HG03064 (cell line): ENCODE results near the gene OTOP2.

Experiments used
- ATAC-seq: cut with Tn5 transposase; IDR thresholded peaks from one replicate; pipeline ENCODE4 v1.9.1; 2021; ENCODE audit warnings: low read depth; ENCODE audit not compliant: unreplicated experiment

The OTOP2 gene

GRCh38 chr17:74923538-74924249 lies 379 bp upstream of the OTOP2 start:
- ATAC-seq, result no peak

DNA sequence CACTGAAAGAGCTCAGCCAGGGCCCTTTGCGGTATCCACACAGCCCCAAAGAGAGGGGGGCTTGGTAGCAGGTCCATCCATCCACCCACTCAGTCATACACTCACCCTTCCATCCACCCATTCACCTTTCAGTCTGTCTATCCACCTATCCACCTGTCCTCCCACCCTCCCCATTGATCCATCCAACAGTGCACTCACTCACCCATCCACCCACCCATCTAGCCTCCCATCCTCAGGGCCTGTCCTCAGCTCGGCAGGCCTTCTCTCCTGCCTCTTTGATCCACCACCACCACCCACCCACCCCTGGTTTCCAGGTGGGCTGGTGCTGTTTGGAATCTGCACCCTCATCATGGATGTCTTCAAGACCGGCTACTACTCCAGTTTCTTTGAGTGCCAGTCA lies 1.2 kb downstream of the OTOP2 start:
- ATAC-seq, result no peak

GRCh38 chr17:74928786-74929185 lies 4.7 kb downstream of the OTOP2 start:
- no peak for ATAC-seq

GRCh38 chr17:74930535-74931036 lies 6.5 kb downstream of the OTOP2 start:
- ATAC-seq, result no peak

DNA sequence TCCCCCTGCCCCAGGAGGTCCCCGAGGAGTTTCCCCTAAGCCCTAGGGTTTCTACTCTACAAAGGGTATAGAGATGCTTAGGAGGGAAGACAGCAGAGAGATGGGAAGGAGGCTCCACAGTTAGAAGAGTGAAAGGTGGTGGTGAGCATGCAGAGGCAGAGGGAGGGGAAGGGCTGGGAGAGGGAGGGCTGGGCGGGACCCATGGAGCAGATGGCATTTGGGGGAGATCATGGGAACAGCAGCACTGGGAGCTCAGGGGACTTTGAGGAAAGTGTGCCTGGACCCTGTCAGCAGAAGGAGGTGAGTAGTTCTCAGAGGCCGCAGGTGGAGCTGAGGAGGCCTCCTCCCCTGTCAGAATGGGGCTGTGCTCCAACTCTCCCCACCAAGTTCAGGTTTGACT lies 11.0 kb downstream of the OTOP2 start:
- ATAC-seq, result no peak

GRCh38 chr17:74935585-74936469 lies 11.8 kb downstream of the OTOP2 start, which contains the start of gene OTOP3:
OTOP3 (plus strand) TSS chr17:74935898; CDS start chr17:74935922, 24 bp downstream.
- ATAC-seq, result no peak

DNA sequence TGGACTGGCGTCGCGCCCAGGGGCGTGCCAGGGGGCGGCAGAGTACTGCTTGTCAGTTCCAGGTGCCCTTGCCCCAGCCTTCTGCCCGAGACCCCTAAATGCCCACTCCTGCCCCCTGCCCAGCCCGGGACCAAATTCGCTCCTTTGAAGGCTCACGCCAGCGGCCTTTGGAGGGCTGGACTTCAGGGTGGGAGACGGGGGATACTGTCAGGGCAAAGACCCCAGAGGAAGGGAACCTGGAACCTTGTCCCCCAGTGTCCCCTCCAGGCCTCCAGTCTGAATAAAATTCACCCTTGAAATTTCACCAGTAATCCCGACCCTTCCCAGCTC lies 12.4 kb downstream of the OTOP2 start:
- ATAC-seq, result no peak

GRCh38 chr17:74937064-74938051 lies 13.3 kb downstream of the OTOP2 start:
- ATAC-seq, result no peak

- no peak for ATAC-seq
Measured at GRCh38 chr17:74938194-74938950, 14.3 kb downstream of the OTOP2 start.

- no peak for ATAC-seq
Measured at GRCh38 chr17:74939534-74939933, 15.5 kb downstream of the OTOP2 start.

DNA sequence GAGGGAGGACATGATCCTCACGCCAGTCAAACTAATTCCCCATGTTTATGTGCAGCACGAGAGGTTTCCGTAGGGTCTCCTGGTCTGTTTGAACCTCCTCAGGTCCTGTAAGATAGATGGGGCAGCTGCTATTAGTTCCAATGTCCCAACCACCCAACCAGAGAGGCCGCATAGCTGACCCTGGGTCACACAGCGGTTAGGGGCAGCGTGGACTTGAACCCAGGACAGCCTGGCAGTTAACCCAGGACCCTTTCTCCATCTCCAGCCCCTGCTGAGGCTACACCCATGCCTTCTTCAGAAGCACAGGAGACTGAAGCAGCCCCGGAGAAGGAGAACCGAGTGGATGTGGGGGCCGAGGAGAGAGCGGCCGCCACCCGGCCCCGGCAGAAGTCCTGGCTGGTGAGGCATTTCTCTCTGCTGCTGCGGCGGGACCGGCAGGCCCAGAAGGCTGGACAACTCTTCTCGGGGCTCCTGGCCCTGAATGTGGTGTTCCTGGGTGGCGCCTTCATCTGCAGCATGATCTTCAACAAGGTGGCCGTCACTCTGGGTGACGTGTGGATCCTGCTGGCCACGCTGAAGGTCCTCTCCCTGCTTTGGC lies 17.2 kb downstream of the OTOP2 start:
- no peak for ATAC-seq

GRCh38 chr17:74943808-74944522 lies 19.9 kb downstream of the OTOP2 start:
- no peak for ATAC-seq

DNA sequence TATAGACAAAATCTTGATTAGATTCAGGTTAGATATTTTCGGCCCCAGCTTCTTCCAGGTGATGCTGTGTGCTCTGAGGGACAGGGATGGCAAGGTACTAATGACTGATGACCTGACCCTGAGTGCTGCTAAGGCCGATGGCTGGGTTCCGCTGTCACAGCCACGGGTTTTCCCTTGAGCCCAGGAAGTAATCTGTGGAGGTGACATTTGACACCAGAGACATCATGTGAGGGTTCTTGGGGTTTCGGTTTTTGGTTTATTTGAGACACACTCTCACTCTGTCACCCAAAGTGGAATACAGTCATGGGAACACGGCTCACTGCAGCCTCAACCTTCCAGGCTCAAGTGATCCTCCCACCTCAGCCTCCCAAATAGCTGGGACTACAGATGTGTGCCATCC lies 21.5 kb downstream of the OTOP2 start:
- no peak for ATAC-seq

DNA sequence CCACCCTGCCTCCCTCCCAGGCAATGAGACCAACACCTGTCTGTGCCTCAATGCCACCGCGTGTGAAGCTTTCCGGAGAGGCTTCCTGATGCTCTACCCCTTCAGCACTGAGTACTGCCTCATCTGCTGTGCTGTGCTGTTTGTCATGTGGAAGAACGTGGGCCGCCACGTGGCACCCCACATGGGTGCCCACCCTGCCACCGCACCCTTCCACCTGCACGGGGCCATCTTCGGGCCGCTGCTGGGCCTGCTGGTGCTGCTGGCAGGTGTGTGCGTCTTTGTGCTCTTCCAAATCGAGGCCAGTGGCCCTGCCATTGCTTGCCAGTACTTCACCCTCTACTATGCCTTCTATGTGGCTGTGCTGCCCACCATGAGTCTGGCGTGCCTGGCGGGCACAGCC lies 22.6 kb downstream of the OTOP2 start:
- no peak for ATAC-seq

GRCh38 chr17:74947041-74947754 lies 23.1 kb downstream of the OTOP2 start:
- no peak for ATAC-seq

- ATAC-seq, result no peak
Measured at GRCh38 chr17:74949455-74950115, 25.5 kb downstream of the OTOP2 start.

DNA sequence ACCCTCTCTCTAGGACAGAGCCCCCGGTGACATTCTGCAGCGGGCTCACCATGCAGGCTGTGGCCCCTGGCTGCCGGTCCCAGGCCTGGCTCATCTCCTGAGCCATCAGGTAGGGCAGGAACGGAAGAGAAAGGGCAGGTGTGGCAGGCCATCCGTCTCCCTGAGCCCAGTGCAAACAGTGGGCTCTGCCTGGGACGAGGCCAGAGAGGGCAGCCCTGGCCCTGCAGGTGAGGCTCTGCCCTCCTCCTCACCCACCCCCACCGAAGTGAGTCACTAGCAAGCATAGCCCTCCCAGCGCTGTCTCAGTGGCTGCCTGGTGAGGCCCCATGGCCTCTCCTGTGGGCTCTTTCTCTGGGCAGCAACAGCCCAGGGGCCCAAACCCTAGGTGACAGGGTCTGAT lies 26.1 kb downstream of the OTOP2 start:
- no peak for ATAC-seq

GRCh38 chr17:74951065-74951464 lies 27.0 kb downstream of the OTOP2 start:
- no peak for ATAC-seq
